CD4-positive, alpha-beta T cell treated with Interleukin-21 for 1 hour (primary cell): ENCODE results near the gene SDF2L1.
"Not testable (repeated sequence)": the region's sequence is repeated elsewhere in the genome, so short reads cannot be mapped to it uniquely, and the experiment has no call there.

Source experiments
- DNase-seq: peaks from one replicate; pipeline ENCODE4 v3.0.0-alpha.2; 2020

SDF2L1 gene, protein sequence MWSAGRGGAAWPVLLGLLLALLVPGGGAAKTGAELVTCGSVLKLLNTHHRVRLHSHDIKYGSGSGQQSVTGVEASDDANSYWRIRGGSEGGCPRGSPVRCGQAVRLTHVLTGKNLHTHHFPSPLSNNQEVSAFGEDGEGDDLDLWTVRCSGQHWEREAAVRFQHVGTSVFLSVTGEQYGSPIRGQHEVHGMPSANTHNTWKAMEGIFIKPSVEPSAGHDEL

DNA sequence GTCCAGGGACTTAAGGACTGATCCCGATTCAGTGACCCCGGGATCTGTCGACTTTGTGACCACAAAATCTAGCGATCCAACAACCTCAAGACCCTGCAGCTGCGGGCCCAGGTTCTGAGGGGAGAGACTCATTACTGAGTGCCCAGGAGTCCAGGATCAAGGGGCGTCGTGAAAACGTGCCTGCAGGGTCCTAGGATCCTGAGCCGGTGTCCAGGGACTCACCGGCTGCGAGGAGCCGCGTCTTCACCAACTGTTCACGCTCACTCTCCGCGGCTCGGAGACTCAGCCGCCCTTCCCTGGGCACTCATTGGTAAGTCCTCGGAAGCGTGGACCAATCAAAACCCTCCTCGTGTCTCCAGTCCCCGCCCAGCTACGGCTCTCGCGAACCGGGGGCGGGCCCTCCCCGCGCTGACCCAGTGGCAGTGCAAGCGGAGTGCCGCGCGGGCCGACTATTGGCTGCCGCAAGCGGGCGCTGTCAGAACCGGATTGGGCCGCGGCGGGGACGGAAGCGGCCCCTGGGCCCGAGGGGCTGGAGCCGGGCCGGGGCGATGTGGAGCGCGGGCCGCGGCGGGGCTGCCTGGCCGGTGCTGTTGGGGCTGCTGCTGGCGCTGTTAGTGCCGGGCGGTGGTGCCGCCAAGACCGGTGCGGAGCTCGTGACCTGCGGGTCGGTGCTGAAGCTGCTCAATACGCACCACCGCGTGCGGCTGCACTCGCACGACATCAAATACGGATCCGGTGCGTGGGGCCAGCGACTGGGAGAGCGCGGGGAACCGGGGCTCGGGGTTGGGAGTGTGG, at the start of gene SDF2L1:
TSS of gene SDF2L1 (plus strand) at position 514 of the 795 bp plus-strand sequence. CDS start at position 549, 35 bp downstream.
- DNase-seq = peak; percentile 99

DNA sequence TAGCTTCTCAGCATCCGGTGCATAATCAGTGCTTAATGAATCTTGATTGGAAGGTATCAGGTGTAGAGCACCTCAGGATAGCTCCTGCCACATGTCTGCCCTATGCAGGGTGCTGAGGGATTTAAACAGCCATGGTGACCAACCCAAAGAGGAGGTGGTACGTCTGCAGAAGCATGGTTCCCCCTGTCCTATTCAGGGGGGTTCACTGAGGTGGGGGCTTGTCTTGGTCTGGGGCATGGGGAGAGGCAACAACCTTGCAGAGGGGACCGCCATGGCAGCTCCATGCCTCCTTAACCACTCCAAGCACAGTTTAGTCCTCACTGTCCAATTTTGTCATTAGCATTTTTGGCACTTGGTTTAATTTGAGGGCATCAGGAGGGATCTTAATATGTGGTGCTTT, 49.7 kb upstream of the SDF2L1 start:
- no peak for DNase-seq

DNA sequence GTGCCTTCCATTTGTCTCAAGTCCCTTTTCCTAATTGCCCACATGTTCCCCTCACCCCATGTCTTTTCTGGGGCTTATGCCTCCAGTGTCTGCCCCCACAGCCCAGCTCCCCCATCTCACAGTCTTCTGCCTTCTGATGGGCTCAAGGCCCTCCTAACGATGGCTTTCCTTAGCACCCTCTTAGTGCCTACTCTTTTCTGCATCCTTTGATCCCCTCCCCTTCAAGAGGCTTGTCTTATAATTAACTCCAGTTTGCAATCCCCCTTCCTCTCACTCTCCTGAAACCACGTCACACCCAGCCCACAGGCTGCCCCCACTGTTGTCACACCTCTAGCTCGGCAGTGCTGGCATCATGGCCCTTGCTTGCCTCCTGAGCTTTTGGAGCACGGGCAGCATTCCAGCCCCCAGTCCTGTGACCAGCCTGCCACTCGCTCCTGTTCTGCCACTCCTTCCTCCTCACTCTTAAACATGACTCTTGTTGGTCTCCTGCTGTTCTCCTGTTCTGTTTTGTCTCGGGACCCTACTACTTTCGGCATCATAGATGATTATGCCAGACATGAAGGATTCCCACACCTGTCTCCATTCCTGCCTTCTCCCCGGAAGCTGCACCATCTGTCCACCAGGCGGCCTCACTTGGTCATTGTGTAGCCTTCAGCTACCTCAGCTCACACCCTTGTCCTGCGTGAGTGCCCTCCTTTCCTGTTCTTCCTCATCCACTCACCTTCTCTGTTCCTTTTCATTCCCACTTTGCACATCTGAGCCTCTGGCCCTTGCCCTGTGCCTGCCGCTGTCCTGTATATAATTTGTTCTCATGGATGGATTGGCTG, 48.5 kb upstream of the SDF2L1 start:
- no peak for DNase-seq

DNA sequence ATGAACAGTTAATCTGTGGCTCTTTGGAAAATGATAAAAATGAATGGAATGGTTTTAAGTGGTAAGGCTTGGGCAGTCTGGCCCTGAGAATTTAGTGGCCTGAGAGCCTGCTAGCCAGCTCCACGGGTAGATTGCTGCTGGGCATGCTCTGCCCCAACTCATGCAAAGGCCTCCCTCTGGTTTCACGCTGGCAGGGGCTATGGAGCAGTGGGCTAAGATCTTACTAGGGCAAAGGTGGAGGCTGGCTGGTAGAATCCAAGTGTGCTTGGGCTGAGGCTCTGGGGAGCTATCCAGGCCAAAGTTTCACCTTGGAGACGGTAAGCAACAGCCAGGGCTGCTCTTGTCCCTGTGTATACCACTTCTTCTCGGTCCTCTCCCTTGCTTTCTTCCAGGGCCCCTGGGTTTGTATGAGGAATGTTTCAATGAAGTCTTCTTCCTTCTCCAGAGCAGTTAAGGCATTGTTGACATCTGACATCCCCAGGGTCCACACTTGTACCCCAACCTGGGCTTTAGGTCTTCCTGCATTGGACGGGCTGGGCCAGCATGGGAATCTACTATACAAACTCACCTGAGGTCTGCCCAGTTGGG, 47.1 kb upstream of the SDF2L1 start:
- no peak for DNase-seq

DNA sequence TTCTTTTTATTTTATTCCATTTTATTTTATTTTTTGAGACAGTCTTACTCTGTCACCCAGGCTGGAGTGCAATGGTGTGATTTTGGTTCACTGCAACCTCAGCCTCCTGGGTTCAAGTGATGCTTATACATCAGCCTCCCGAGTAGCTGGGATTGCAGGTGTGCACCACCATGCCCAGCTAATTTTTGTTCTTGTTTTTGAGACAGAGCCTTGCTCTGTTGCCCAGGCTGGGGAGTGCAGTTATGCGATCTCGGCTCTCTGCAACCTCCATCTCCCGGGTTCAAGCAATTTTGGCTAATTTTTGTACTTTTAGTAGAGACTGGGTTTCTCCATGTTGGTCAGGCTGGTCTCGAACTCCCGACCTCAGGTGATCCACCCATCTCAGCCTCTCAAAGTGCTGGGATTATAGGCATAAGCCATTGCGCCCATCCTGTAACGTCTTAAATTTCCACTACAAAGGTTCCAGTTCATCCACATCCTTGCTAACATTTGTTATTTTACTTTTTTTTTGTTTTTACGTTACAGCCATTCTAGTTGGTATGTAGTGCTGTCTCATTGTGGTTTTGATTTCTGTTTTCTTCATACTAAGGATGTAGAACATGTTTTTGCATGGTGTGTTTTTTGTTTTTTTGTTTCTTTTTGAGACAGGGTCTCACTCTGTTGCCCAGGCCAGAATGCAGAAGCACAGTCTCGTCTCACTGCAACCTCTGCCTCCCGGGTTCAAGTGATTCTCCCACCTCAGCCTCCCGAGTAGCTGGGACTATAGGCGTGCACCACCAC, 45.6 kb upstream of the SDF2L1 start:
- DNase-seq = not testable (repeated sequence)

DNA sequence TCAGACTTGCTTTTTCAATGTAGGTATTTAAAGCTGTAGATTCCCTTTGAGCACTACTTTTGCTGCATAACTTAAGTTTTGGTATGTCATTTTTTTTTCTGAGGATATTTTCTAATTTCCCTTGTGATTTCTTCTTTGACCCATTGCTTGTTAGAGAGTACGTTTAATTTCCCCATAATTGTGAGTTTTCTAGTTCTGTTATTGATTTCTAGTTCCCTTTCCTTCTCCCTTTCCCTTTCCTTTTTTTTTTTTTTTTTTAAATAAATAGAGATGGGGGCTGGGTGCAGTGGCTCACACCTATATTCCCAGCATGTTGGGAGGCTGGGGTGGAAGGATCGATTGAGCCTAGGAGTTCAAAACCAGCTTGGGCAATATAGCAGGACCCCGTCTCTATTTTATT, 43.8 kb upstream of the SDF2L1 start:
- no peak for DNase-seq

DNA sequence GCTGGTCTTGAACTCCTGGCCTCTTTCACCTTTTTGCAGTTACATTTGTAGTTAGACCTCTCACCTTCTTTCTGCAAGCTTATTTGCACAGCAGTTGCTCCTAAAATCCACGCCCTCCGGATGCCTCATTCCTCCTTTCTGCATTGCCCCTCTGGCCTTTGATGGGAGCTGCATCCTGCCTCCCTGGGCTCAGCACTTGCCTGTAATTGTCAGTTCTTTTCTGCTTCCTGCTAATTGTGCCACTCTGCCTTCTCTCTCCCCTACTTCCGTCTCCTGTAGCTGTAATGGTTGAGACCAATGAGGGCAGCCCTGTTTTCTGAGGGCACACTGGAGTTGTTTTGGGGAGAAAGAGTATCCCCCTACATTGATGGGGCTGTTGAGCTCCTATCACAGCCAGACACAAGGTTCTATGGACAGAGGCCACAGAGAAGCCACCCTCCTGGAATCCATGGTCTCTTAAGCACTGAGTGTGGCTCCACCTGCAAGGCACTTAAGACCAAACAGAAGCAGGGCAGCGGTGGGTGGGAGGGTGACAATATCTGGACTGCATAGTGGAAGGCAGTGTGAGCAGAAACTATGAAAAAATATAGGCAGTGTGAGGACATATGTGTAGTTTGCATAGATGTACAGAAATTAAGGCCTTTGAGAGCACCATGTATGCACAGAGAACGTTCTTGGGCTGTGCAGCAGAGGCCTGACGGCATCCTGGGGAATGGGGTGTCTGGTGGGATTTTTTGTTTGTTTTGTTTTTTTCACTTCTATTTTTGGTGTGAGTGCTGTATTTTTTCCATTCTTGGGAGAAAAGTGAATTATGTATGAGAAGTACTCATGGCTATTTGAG, 42.8 kb upstream of the SDF2L1 start:
- no peak for DNase-seq

DNA sequence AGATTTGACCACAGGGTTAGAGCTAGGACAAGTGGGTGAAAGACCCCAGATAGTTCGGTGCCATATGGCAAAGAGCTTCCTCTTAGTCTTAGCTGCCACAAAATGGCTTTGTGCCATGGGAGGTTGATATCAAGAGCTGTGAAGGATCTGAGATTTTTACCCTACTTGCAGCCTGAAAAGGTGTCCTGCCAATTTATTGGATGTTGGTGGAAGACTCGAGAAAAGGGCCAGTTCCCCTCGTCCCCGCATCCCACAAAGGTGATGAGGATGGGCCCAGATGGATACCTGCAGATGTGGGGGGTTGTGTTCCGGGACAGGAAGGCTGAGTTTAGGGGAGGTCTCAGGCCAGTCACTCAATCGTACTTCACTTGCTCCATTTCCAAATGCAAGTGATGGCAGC, 39.5 kb upstream of the SDF2L1 start:
- no peak for DNase-seq

DNA sequence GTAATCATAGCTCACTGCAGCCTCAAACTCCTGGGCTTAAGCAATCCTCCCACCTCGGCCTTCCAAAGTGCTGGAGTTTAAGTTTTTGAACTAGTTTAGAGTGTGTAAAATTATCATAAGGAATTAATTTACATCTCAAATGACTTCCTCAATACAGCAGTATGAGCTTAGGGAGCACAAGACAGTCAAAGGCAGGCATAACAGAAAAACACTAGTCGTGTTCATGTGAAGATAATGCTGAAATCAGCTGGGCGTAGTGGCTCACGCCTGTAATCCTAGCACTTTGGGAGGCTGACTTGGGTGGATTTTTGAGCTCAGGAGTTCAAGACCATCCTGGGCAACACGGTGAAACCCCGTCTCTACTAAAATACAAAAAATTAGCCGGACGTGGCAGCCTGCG, 38.1 kb upstream of the SDF2L1 start:
- no peak for DNase-seq

DNA sequence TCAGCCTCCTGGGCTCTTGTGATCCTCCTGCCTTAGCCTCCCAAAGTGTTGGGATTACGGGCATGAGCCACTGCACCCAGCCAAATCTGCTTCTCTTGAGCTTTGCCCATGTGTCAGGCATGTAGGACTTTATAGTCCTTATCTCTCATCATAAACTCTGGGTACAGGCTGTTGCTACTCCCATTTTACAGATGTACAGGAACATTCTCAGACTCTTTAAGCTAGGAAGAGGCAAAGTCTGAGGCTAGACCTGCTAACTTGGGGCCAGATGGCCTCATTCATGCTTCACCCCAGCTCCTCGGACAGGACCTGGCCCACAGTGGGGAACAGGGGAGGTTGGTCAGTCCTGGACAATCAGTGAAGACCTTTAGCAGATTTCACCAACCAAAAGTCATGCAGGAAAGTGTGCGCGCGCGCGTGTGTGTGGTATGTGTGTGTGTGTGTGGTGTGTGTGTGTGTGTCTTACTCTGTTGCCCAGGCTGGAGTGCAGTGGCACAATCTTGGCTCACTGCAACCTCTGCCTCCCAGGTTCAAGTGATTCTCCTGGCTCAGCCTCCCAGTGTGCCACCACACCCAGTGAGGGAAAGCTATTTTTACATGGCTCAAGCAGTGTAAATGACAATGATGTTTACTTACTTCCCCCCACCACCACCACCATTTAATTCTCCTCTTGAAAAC, 36.1 kb upstream of the SDF2L1 start:
- DNase-seq = no peak

DNA sequence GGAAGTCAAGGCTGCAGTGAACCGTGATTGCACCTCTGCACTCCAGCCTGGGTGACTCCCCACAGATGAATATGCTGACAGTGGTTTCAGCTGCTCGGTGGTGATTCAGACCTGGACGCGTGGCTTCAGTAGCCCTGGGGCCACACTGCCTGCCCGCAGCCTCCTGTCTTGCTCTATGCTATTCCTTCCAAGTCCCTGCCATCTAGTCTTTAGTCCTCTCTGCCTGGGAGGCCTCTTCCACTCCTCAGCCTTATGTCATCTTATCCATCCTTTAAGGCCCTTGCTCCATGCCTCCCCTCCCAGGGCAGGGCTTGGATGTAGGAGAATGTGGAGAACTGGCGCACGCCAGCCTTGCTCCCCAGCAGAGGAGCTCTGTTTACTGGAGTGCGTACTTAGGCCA, 35.3 kb upstream of the SDF2L1 start:
- no peak for DNase-seq

DNA sequence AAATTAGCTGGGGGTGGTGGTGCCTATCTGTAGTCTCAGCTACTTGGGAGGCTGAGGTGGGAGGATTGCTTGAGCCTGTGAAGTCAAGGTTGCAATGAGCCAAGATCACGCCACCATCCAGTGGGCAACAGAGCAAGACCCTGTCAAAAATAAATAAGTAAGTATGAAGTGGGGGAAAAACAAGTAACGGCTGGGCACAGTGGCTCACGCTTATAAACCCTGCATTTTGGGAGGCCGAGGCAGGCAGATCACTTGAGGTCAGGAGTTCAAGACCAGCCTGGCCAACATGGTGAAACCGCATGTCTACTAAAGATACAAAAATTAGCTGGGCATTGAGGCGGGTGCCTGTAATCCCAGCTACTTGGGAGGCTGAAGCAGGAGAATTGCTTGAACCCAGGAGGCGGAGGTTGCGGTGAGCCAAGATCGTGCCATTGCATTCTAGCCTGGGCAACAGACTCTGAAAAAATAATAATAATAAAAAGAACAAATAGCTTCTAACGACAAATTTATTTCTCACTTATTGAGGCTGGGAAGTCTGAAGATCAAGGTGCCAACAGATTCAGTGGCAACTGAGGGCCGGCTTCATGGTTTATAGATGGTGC, 32.4 kb upstream of the SDF2L1 start:
- DNase-seq = not testable (repeated sequence)

DNA sequence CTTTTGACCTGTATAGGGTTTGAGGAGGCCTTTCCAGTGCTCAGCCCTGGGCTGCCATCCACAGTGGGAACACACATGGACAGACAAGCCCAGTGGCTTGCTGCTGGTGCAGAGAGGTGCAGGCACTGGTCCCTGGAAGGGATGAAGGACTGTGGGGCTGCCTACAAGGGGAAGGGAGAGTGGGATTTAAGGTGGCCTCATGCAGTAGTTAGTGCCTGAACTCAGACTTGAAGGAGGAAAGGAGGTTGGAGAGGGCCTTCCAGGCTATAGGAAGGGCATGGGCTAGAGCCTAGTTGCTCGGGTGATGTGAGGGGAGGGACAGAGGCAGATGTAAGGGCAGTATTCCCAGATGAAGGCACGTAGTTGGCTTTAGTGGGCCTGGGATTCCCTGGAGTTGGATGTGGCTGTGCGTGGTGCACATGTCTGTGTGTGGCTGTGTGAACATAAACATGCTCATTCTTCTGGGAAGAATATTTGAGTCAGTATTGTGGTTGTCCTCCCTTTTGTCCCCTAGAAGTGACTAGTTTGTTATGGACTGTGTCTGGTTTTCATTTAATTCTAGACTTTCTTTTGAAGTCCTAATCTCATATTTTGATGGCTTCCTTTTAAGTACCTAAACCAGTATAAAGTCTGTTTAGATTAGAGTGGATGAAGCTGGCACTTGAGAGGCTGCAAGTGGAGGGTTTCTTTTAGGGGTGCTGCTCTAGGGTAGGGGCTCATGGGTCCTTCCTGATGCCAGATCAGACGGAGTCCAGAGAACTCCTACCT, 30.7 kb upstream of the SDF2L1 start:
- DNase-seq = no peak

DNA sequence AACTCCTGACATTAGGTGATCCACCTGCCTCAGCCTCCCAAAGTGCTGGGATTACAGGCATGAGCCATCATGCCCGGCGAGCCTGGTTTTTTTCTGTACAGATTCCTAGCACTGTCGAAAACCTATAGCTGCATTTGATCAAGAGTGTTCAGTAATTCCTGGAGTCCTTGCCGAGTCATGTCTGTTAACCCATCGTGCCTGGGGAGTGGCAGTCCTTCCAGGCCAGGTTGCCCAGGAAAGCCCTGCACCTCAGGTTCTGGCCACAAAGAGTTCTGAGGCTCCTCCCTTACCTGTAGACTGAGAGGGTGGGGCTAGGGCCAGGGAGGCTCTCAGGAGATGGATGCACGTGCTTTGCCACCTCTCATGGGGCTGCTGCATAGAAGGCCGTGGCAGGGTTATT, 29.2 kb upstream of the SDF2L1 start:
- no peak for DNase-seq

DNA sequence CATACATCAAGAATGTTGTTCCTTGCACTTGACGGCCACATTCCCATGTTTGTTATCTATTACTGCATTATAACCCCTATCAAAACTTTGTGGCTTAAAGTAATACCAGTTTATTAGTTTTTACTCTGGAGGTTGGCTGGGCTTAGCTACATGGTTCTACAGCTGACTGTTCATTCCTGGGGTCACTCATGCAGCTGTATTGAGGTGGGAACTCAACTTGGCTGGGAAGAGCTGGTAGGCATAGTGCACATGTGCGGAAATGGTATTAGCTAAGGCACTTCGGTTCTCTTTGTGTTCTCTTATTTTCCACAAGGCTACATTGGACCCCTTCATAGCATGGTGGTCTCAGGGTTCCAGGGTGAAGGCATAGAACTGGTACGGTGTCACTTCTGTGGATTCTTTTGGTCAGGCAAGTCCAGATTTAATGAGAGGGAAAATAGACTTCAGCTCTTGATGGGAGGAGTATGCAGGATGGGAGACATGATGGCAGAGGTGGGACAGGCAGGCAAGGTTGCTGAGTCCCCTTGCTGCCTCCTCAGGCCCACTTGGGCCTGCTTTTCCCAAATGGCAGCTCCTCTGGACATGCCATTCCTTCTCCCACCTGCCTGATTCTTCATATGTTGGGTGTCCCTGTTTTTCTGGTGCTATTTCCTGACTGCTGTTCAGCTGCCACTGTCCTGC, 28.4 kb upstream of the SDF2L1 start:
- DNase-seq = no peak

DNA sequence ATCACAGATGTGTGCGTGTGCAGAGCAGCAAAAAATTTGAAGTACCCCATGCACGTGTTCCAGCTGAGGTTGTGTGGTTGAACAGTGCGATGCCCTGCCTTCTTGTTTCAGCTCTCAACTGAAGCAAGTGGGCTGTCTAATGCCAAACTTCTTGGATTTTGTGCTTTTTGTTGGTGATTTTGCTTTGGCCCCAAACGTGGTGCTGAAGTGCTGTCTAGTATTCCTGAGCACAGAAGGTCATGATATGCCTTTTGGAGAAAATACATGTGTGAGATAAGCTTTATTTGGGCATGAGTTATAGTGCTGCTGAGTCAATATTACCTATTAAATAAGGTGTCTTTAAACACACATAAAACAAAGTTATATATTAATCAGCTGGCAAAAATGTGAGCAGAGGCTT, 26.4 kb upstream of the SDF2L1 start:
- no peak for DNase-seq

DNA sequence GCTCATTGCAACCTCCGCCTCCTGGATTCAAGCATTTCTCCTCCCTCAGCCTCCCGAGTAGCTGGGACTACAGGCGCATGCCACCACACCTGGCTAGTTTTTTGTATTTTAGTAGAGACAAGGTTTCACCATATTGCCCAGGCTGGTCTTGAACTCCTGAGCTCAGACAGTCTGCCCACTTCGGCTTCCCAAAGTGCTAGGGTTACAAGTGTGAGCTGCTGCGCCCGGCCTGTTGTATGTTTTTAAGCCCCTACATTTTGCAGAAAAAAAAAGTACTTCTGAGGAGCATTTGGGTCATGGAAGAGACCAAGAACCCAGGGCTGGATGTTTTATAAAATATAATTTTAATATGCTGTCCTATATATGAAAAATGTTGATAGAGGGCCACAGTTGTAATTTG, 24.8 kb upstream of the SDF2L1 start:
- not testable (repeated sequence) for DNase-seq

DNA sequence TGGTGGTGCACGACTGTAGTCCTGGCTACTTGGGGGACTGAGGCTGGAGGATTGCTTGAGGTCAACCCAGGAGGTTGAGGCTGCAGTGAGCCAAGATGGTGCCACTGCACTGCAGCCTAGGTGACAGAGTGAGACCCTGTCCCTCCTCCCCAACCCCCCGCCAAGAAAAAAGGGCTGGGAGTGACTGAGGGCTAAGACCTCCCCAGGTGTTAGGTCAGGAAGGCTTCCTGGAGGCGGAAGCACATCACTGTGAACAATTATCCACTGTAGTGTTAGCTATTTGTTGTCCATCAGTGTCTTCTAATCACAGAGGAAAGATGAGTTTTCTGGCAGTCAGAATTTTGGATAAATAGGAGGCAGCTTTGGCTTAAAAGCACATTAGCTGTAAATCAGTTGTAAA, 21.1 kb upstream of the SDF2L1 start:
- DNase-seq = no peak
